RWPE2 (cell line): Measurements from ENCODE around the gene VEGFA.
A peak's percentile ranks its signal among the peaks of the same experiment; 100 is the strongest.

Experiments used
- ATAC-seq: fragments of 200-7000 bp; cut with Tn5 transposase; 3 replicates; pipeline ENCODE4 v1.9.1; 2021; ENCODE audit warnings: low read depth
- DNase-seq: peaks from one replicate; pipeline ENCODE4 v3.0.0-alpha.2; 2020; ENCODE audit warnings: low spot score
- H3K27ac ChIP-seq: fragments of 450-650 bp; 2 replicates; pipeline ENCODE4 v1.5.1; 2017; ENCODE audit warnings: mild to moderate bottlenecking; ENCODE audit not compliant: poor library complexity, severe bottlenecking
- H3K27me3 ChIP-seq: fragments of 250-450 bp; sonication (Bioruptor Pico); 2 replicates; pipeline ENCODE4 v1.5.1; 2021; ENCODE audit warnings: mild to moderate bottlenecking, moderate library complexity; ENCODE audit not compliant: insufficient read depth, poor library complexity, severe bottlenecking
- H3K36me3 ChIP-seq: fragments of 250-450 bp; sonication (Bioruptor Pico); 2 replicates; pipeline ENCODE4 v1.5.1; 2020; ENCODE audit warnings: low read depth, mild to moderate bottlenecking, moderate library complexity
- H3K4me1 ChIP-seq: fragments of 250-450 bp; sonication (Bioruptor Pico); 2 replicates; pipeline ENCODE4 v1.5.1; 2021; ENCODE audit warnings: mild to moderate bottlenecking, moderate library complexity; ENCODE audit not compliant: insufficient read depth, poor library complexity, severe bottlenecking
- H3K4me3 ChIP-seq: fragments of 250-450 bp; sonication (Bioruptor Pico); 2 replicates; pipeline ENCODE4 v1.5.1; 2021; ENCODE audit warnings: mild to moderate bottlenecking, moderate library complexity; ENCODE audit not compliant: severe bottlenecking
- H3K9me3 ChIP-seq: fragments of 250-450 bp; sonication (Bioruptor Pico); 2 replicates; pipeline ENCODE4 v1.5.1; 2021; ENCODE audit warnings: mild to moderate bottlenecking, moderate library complexity; ENCODE audit not compliant: severe bottlenecking
- CTCF ChIP-seq: fragments of 450-650 bp; IDR thresholded peaks from one replicate; pipeline ENCODE4 v1.5.1; 2017; ENCODE audit warnings: mild to moderate bottlenecking, moderate library complexity; ENCODE audit not compliant: poor library complexity, severe bottlenecking

VEGFA gene

GRCh38 chr6:43728586-43728985, 41.4 kb upstream of the VEGFA start:
- ATAC-seq, result no peak
- Histone ChIP-seq H3K9me3 (peaks cover 21% of the 10 kb centered on the region), H3K4me3 (no peak overlapping the region), H3K27ac (peak overlapping the region; percentile 11), H3K27me3 (no peaks in the 10 kb centered on the region), H3K36me3 (no peaks in the 10 kb centered on the region), H3K4me1 (peaks cover 21% of the 10 kb centered on the region)
- DNase-seq, result peak; percentile 1
- no peak for TF ChIP-seq CTCF

GRCh38 chr6:43729537-43729936, 40.5 kb upstream of the VEGFA start:
- H3K9me3 ChIP-seq, result peaks cover 21% of the 10 kb centered on the region
- peaks cover 24% of the 10 kb centered on the region for H3K4me1 ChIP-seq
- H3K4me3 ChIP-seq, result no peak overlapping the region
- H3K27me3 ChIP-seq, result no peaks in the 10 kb centered on the region
- TF ChIP-seq CTCF, result no peak
- no peak overlapping the region for H3K27ac ChIP-seq
- DNase-seq (peak; percentile 3), ATAC-seq (no peak)
- H3K36me3 ChIP-seq, result no peaks in the 10 kb centered on the region

GRCh38 chr6:43730634-43731033, 39.4 kb upstream of the VEGFA start:
- H3K9me3 ChIP-seq, result peaks cover 21% of the 10 kb centered on the region
- ATAC-seq, result no peak
- H3K4me1 ChIP-seq, result peaks cover 19% of the 10 kb centered on the region
- H3K27me3 ChIP-seq, result no peaks in the 10 kb centered on the region
- no peak for TF ChIP-seq CTCF
- no peak for DNase-seq
- no peaks in the 10 kb centered on the region for H3K36me3 ChIP-seq
- H3K27ac ChIP-seq, result no peak overlapping the region
- H3K4me3 ChIP-seq, result no peak overlapping the region

GRCh38 chr6:43733471-43734293, 36.3 kb upstream of the VEGFA start:
- Histone ChIP-seq H3K27me3 (no peaks in the 10 kb centered on the region), H3K27ac (peak overlapping the region; percentile 80), H3K4me3 (no peak overlapping the region), H3K36me3 (no peaks in the 10 kb centered on the region), H3K4me1 (peaks cover 33% of the 10 kb centered on the region), H3K9me3 (peaks cover 21% of the 10 kb centered on the region)
- no peak for TF ChIP-seq CTCF
- no peak for DNase-seq
- ATAC-seq, result peak; percentile 32

GRCh38 chr6:43734294-43734665, 35.7 kb upstream of the VEGFA start:
- DNase-seq, result no peak
- Histone ChIP-seq H3K4me3 (no peak overlapping the region), H3K27me3 (no peaks in the 10 kb centered on the region), H3K9me3 (peaks cover 21% of the 10 kb centered on the region), H3K36me3 (no peaks in the 10 kb centered on the region), H3K4me1 (peaks cover 39% of the 10 kb centered on the region), H3K27ac (peak overlapping the region; percentile 80)
- ATAC-seq, result peak; percentile 16; the same call in 2 of the 3 replicates
- no peak for TF ChIP-seq CTCF
